Stimulated activated CD4-positive, alpha-beta T cell treated with anti-CD3 and anti-CD28 coated beads, Interleukin-1b, Interleukin-23, amount 100 ng/mL, for 24 hours (primary cell): Measurements from ENCODE around the gene RHOV.
"Not testable (repeated sequence)": the region's sequence is repeated elsewhere in the genome, so short reads cannot be mapped to it uniquely, and the experiment has no call there.

Source experiments
- DNase-seq, 4 experiments: peaks; one replicate each; pipeline ENCODE4 v3.0.0-alpha.2; 2020; ENCODE audit warnings: low read depth in 4 of 4, low spot score in 1 of 4

Gene RHOV

DNA sequence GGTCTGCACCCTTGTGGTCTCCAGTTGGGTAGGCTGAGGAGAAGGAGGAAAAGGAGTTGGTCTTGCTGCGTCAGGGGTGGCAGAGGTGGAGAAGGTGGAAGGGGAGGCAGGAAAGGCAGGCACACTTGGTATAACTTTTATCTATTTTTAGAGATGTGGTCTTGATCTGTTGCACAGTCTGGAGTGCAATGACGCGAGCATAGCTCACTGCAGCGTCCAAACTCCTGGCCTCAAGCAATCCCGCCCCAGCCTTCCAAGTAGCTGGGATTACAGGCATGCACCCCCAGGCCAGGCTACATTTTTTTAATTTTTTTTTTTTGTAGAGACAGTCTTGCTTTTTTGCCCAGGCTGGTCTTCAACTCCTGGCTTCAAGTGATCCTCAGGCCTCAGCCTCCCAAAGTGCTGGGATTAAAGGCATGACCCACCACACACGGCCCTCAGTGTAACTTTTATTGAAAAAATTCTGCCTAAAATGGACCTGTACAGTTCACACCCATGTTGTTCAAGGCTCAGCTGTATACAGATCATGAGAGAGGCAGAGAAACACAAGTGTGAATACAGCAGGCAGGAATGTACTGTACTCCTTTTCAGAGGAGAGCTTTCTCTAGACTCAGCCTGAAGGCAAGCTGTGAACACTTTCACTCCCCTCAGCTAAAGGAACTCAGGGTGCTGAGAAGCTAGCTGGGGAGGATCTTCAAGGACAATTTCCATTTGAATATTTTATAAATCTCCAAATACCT is 2.1 kb upstream of the RHOV start:
- DNase-seq, result no peak

DNA sequence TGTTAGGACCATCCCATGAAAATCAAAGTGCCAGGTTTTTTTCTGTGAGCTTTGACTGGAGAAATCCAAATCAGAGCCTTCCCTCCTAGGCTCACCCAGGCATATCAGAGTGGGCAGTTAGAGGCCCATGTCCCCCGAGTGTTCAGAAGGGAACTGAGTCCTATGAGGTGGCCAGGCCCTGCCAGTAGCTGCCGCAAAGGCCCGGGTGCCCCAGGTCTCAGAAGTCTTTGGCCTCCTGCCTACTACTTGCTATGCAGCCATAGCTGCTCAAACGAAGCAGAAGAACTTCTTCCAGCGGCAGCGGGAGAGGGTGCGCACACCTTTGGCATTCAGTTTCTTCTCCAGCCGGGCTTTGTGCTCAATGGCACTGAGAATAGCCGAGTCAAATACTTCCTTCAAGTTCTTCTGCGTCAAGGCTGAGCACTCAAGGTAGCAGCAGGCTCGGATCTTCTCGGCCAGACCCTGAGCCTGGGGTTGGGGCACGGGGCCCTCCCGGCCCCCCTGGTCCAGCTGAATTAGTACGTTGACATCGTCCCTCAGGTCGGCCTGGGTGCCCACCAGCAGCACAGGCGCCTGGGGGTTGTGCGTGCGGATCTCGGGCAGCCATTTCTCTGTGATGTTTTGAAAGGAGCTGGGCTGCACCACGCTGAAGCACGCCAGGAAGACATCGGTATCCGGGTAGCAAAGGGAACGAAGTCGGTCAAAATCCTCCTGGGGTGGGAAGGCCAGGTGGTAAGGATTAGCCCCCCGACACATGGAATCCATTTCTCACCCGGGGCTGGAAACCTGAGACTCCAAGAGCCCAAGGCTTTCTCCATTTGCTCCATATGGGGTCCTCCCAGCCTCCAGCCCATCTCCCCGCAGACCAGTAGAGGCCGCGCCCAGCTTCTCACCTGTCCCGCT is 992 bp downstream of the RHOV start:
- DNase-seq, result no peak

DNA sequence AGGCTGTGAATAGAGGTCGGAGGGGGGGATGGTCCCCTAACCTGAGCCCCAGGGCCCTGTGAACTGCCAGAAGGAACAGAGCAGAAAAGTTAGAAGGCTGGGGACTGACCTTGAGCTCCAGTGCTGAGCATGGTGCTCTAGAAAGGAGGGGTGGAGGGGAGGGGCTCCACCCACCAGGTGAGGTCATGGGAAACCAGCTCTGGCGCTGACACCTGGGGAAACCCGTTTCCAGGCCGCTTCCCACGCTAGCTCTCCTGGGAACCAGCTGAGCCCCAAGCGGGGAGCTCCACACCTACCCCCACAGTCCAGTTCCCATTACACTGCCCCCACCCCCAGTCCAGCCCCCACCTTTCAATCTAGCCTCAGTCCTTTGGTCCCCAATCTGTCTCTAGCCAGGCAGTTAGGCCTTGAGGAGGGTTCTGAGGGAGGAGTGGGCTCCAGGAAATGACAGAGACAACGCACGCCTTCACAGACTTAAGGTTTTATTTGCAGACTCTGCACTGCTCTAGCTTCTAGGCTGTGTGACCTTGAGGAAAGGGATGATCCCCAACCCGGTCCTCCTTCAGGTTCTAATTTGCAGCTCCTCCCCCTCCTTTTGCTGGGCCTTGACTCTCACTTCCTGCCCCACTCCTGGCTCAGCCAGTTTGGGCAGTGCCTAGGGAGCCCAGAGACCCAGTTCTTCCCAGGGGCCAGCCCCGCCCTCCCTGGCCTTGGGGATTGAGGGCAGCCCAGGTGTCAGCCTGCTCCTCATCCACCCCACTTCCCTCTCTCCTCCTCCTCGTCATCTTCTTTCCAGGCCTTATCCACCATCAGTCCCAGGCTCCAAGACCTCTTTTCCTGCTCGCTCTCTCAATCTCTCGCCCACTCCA is 2.1 kb downstream of the RHOV start:
- no peak for DNase-seq

DNA sequence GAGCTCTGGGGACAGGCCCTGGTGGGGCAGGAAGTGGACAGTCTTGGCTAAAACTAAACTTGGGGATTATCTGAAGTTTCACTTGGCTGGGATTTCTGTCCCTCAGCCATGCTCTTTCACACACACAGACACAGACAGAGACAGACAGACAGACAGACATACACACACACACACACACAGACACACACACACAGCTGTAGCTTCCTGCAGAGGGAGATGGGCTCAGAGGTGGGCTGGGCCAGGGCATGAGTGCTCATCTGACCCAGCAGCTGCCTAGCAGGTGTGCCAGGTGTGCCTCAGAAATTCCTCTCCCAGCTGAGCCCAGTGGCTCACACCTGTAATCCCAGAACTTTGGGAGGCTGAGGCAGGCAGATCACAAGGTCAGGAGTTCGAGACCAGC is 3.3 kb downstream of the RHOV start:
- DNase-seq, result no peak

DNA sequence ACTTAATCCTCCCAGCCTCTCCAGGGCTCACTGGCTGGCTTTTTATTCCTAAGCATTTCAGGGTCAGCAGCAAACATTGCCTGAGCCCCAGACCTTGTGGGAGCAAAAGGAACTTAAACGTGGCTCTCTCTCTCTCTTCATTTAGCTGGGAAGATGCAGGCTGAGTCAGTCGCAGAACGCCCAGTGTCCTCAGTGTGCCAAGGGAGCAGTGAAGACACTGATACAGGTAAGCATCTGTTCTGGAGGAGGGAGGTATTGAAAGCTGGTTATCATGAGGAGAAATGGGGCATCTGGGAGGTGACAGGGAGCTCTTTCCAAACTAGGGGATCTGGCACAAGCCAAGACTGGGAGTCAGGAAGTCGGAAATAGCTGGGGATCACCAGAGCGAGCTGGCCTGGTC is 4.3 kb downstream of the RHOV start:
- DNase-seq, result no peak

DNA sequence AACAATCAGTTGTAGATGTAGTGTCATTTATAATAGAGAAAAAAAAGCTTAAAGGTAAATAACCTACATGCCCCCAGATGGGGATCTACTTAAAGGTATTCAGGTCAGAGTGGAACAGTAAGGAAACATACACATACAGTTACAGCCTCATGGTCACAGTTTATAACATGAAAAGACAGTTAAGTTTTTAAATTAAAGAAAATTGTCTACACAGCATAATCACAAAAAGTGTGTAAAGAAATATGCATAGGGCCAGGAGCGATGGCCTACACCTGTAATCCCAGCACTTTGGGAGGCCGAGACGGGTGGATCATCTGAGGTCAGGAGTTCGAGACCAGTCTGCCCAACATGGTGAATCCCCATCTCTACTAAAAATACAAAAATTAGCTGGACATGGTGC is 6.8 kb downstream of the RHOV start:
- no peak for DNase-seq

DNA sequence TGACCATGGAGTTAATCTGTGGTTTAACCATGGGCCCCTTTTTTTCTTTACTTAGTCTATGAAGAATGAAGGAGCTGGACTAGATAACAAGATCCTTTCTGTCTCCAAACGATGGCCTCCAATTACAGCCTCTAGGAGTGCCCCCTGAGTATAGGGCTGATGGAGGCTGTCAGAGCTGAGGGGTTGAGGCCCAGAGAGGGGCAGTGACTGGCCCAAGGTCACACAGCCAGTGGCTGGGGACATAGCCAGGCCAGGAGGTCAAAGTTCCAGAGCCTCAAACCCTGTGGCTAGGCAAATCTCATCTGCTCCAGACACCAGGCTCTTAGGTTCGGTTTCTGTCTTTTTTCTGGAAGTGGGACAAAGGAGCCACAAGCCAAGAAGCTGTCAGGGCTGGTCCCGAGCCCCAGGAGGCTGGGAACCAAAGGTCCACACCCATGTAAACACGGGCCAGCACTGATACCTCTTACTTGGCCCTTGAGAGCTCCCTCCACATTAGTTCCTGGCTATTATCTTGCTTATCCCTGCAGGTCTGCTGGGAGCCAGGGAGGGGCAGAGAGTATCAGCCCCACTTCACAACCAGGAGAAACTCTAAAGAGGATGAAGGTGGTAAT is 10.3 kb downstream of the RHOV start:
- no peak for DNase-seq

DNA sequence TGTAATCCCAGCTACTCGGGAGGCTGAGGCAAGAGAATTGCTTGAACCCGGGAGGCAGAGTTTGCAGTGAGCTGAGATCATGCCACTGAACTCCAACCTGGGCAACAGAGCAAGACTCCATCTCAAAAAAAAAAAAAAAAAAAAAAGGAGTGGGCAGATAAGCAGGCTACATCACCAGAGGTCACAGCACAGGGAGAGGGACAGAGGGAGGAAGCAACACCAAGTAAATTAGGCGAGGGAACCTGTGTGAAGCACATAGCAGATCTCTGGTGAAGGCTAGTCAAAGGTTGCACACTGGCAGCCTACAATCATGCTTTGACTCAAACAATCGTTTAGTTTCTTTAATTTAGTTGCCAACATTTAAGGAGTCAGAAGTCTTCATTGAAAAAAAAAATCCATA is 12.9 kb downstream of the RHOV start:
- not testable (repeated sequence) for DNase-seq

DNA sequence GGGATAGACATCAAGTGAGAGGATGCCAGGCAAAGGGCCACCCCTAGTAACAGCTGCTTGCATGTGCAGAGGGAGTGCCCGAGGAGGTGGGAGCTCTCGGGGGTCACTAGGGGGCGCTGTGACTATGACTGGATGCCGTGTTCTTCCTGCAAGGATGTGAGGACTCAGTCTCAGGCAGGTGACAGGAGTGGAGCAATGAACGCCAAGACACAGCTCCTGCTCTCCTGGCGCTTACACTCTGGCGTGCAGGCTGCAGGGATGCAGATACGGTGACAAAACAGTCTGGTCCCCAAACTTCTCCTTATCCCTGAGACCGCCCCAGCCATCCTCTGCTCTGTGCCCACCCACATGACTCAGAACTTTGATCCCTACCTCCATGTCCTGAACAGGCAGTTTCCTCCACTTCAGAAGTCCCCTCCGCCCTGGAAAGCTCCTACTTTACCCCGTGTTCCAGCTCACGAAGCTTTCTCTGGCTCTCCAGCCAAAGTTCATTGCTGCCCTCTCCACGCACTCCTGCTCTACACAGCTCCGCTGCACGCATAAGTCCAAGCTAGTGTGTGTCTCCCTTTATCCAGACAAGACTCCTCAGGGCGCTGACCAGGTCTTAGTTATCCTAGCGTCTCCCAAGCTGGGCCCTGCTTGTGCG is 14.7 kb downstream of the RHOV start:
- peak; percentile 77 to 91 (median 83) for DNase-seq

DNA sequence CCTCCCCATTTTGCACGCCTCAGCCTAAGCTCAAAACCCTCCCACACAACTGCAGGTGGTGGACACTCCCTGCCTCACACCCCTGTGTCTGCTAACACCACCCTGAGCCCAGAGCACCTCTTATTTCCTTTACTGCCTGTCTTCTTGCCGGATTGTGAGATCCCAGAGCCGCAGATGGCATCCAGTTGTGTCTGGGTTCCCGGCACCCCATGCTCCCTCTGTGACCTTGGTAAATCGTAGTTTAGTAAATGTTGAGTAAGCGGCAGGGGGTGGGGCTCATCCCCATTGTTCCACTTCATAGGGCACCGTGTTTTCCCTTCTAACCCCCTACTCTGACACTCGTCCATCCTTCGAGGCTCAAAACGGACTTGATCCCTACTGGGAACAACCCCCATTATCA is 15.3 kb downstream of the RHOV start:
- no peak for DNase-seq

DNA sequence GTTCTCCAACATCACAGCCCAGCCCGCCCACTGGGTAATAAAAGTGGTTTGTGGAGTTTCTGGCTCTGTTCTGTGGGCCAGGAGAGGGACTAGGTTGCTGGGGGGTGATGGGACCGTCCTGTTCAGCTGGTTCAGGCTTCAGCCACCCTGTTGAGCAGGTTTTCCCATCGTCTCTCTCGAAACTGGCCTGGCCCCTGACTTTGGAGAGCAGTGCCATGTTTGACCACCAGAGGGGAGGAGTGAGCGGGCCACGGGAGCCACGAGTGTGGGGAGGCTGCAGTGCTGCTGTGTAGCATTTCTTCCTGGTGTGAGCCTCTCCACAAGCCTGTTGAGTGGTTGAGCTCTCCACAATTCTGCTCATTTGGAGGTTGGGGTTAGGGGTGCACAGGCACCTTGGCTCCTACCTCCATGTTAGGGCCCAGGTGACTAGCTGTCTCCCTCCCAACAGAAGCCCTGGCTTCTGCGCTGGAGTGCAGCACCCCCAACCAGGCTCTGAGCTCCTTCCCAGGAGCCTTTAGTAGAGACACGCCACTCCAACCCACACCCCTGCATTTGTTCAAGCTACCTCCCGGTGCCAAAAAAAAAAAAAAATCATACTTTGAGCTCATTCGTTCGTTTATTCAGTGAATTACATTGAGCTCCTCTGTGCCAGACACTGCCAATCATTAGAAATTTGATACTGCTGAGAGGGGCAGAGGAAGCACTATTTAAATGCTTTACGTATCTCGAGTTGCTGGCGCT is 16.3 kb downstream of the RHOV start:
- peak; percentile 56 to 78 (median 66) for DNase-seq

DNA sequence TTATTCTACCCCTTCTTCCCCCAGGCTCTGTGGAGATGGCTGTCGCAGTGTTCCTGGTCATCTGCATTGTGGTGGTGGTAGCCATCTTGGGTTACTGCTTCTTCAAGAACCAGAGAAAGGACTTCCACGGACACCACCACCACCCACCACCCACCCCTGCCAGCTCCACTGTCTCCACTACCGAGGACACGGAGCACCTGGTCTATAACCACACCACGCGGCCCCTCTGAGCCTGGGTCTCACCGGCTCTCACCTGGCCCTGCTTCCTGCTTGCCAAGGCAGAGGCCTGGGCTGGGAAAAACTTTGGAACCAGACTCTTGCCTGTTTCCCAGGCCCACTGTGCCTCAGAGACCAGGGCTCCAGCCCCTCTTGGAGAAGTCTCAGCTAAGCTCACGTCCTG is 17.3 kb downstream of the RHOV start:
- no peak for DNase-seq

DNA sequence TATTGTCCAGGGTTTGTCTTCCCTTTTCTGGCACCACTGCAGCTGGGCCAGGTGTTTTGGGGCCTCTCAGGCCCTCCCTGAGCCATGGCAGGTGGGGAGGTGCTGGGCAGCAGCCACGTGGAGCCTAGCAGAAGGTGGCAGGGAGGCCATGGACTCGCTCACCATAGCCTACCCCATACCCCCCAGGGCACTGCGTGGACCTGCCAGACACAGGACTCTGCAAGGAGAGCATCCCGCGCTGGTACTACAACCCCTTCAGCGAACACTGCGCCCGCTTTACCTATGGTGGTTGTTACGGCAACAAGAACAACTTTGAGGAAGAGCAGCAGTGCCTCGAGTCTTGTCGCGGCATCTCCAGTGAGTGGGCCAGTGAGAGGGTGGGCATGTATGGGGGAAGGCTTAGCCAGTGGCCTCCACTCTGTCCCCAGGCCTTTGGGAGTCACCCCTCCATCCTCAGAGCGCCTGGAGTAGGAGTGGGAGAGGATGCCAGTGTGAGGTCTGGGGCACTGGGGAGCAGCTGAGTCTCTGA is 18.3 kb downstream of the RHOV start:
- no peak for DNase-seq

DNA sequence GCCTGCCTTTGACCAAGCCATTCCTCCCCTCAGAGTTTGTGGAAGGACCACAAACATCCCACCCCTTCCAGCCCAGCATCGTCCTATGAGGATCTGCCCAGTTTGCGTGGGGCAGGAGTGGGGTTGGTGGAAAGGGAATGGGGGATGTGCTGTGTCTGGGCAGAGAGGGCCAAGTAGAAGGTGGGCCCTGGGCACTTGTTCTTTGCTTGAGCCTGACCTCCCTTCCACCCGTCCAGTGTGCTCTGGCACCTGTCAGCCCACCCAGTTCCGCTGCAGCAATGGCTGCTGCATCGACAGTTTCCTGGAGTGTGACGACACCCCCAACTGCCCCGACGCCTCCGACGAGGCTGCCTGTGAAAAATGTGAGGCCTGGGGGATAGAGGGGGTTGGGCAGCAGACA is 19.9 kb downstream of the RHOV start:
- no peak for DNase-seq

DNA sequence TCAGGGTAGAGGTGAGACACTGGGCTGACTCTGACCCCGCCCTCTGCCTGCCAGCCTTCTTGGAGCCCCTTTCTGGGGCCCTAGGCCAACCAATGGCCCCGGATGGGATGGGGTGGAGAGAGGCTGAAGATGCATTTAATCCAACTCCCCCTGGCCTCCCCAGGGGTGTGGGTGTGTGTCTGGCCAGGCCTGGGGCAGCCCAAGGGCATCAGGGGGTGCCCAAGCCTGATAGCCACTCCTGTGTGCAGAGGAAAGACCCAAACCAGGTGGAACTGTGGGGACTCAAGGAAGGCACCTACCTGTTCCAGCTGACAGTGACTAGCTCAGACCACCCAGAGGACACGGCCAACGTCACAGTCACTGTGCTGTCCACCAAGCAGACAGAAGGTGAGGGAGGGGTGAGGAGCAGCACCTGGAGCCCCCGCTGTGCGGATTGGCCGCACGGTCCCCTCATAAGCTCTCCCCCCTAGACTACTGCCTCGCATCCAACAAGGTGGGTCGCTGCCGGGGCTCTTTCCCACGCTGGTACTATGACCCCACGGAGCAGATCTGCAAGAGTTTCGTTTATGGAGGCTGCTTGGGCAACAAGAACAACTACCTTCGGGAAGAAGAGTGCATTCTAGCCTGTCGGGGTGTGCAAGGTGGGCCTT is 20.7 kb downstream of the RHOV start:
- no peak for DNase-seq

DNA sequence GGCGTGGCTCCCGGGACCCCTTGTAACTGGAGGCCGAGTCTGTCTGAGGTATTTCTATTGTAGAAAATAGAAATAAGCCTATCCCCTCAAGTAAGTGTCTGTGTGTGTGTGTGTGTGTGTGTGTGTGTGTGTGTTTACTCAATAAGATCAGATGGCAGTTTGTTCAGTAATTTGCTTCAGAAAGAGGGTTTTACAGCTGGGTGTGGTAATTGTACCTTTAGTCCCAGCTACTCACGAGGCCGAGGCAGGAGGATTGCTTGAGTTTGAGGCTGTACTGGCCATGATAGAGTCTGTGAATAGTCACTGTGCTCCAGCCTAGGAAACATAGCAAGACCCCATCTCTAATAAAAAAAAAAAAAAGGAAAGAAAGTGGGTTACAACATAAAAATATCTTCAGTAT is 21.5 kb downstream of the RHOV start:
- no peak for DNase-seq

DNA sequence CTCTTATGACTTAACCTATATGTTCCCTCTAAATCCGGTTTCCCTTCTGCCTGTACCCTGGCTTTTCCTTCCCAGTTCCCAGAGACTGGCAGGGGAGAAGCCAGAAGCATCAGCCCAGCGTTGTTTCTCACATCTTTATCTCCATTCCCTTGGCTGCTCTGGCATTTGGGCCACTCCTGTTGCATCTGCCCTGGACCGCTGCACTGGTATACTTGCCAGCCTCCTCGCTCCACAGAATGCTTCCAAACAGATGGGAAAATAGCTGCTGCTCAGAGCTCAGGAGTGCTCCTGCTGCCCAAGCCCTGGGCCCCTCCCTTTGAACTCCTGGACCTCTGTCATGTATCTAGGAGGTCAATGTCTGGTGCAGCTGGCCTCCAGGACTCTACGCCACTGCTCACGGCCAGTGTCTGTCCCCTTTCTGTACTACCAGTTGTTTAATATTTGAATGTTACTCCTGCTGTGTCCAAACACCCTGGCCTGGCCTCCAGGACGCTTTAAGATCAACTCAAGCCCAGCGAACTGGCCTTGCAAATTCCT is 23.4 kb downstream of the RHOV start:
- DNase-seq, result no peak

DNA sequence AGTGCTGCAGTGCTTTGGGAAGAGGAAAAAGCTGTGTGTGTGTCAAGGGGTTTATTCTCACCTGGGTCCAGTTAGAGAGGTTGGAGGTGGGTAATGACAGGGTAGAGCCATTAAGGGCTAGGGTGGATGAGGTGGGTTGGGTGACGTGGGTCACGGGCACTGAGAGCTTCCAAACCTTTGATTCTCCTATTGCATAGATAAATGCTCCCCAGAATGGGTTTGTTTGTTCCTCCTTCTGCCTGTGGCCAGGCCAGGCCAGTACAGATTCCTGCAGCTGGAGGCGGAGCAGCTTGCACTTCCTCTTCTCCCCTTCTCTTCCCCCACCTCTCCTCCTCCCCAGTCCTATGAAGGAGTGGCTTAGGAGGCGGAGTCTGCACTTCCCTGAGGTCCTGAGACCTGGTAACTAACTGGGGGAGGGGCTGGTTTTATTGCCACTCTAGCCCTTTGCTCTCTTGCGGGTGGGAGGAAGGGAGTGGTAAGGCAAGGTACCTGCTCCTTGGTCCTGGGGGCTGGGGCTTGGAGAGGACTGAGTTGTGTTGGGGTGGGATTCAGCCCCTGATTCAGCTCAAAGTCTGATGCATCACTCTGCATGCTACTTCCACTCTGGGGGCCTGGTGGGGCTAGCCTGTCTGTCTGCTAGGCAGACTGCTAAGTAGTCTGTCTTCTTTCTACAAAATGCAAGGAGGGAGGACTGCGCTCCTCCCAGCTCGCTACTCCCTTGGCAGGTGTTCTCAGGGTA is 26.6 kb downstream of the RHOV start:
- DNase-seq, result no peak
